Measurements from ENCODE around the gene HSP90AB1. TPM values are rescaled to one million over a fixed set of nuclear protein-coding genes. Genes with fewer than 3 reads are reported as not detected.

HSP90AB1 gene
- total RNA-seq, 1 donor: 832 TPM

GRCh38 chr6:44260451-44261297 is 13.8 kb downstream of the HSP90AB1 start:
- TF ChIP-seq CTCF (IDR thresholded peaks at IDR 0.05; ENCODE audit: insufficient read depth, low read length): no peak
- no peak for DNase-seq (ENCODE audit: low read depth)

GRCh38 chr6:44261581-44261980 is 14.7 kb downstream of the HSP90AB1 start:
- H3K4me3 ChIP-seq (ENCODE audit: low read depth, low read length): no peak overlapping the region

More at GRCh38 chr6:44260451-44261297, 13.8 kb downstream of the HSP90AB1 start:
- no peak overlapping the region for H3K4me3 ChIP-seq (ENCODE audit: low read depth, low read length)

GRCh38 chr6:44262467-44263353 is 15.8 kb downstream of the HSP90AB1 start:
- DNase-seq (ENCODE audit: low read depth): no peak
- peak overlapping the region; percentile 82 for H3K4me3 ChIP-seq (ENCODE audit: low read depth, low read length)
- no peak for TF ChIP-seq CTCF (IDR thresholded peaks at IDR 0.05; ENCODE audit: insufficient read depth, low read length)

More at GRCh38 chr6:44261581-44261980, 14.7 kb downstream of the HSP90AB1 start:
- DNase-seq (ENCODE audit: low read depth): no peak
- no peak for TF ChIP-seq CTCF (IDR thresholded peaks at IDR 0.05; ENCODE audit: insufficient read depth, low read length)

- H3K4me3 ChIP-seq (ENCODE audit: low read depth, low read length): peak overlapping the region; percentile 82
- DNase-seq (ENCODE audit: low read depth): no peak
- TF ChIP-seq CTCF (IDR thresholded peaks at IDR 0.05; ENCODE audit: insufficient read depth, low read length): no peak
Measured at GRCh38 chr6:44263354-44264100, 16.6 kb downstream of the HSP90AB1 start.

- DNase-seq (ENCODE audit: low read depth): no peak
- TF ChIP-seq CTCF (IDR thresholded peaks at IDR 0.05; ENCODE audit: insufficient read depth, low read length): no peak
- peak overlapping the region; percentile 82 for H3K4me3 ChIP-seq (ENCODE audit: low read depth, low read length)
Measured at GRCh38 chr6:44264154-44265006, 17.5 kb downstream of the HSP90AB1 start.
